Measurements from ENCODE around the gene ZNF331.

GRCh38 chr19:53511933-53512374 is 26.0 kb upstream of the ZNF331 start:
- TF ChIP-seq CTCF (IDR thresholded peaks at IDR 0.05) = peak; percentile 27 to 73 (median 62)
- no peak for TF ChIP-seq POLR2A (IDR thresholded peaks at IDR 0.05)

Data from thyroid gland (tissue), 4 donors.